K562 (cell line): ENCODE data around the gene LCE1D. TPM values are rescaled to one million over a fixed set of nuclear protein-coding genes. Genes with fewer than 3 reads are reported as not detected.

Source experiments
- ATAC-seq: fragments of 200-7000 bp; cut with Tn5 transposase; 3 replicates; pipeline ENCODE4 v1.9.1; 2020; ENCODE audit warnings: moderate library complexity
- BruUV-seq: library from RNA; stranded (reverse); fragments of 400-500 nt; replicated peaks from 2 replicates; lab custom pipeline; 2021; lab: Mats Ljungman, UMichigan
- CTCF ChIA-PET: fragments of 300-600 bp; formaldehyde crosslinking; extraction: SDS; loops from one replicate; lab custom pipeline; 2021; ENCODE audit warnings: low intra/inter-chr PET ratio; lab: Yijun Ruan, JAX
- POLR2A ChIA-PET: fragments of 300-600, 350-650 bp; sonication (Branson Sonifier 250); formaldehyde crosslinking; extraction: SDS; loops from one replicate; lab custom pipeline; 2021; ENCODE audit warnings: antibody characterized with exemption, inconsistent platforms; lab: Yijun Ruan, JAX
- DNase-seq, 4 experiments: peaks; one replicate each; pipeline versions ENCODE4 v3.0.0 to v3.0.0-alpha.2; 2011 to 2018; ENCODE audit warnings: low spot score in 3 of 4, mixed read lengths in 3 of 4; ENCODE audit errors: extremely low read depth in 1 of 4
- FAIRE-seq: peaks from 2 replicates; lab custom pipeline; 2011; peaks lifted over from hg19 to GRCh38; lab: Jason Lieb, UNC
- H2AFZ ChIP-seq: 2 replicates; pipeline ENCODE4 v1.6.0; 2011; ENCODE audit warnings: low read depth, low read length, control low read depth, inconsistent platforms
- H3K27ac ChIP-seq: fragments of 200-600 bp; 3 replicates; pipeline ENCODE4 v1.8.0; 2011; ENCODE audit warnings: low read depth, mild to moderate bottlenecking, control low read depth, inconsistent platforms, low read length, moderate library complexity, mixed read lengths; ENCODE audit errors: extremely low read depth
- H3K27me3 ChIP-seq, 2 experiments: fragments of 300-600 bp in 1 of 2; 2 replicates in 1 of 2; 3 replicates in 1 of 2; pipeline versions ENCODE4 v1.6.0 to v1.8.0; 2011; ENCODE audit warnings: inconsistent platforms in 2 of 2, low read length in 2 of 2, mild to moderate bottlenecking in 1 of 2, mixed read lengths in 1 of 2, moderate library complexity in 1 of 2; ENCODE audit not compliant: control insufficient read depth in 2 of 2, insufficient read depth in 2 of 2
- H3K36me3 ChIP-seq: fragments of 300-600 bp; 3 replicates; pipeline ENCODE4 v1.8.0; 2011; ENCODE audit warnings: mild to moderate bottlenecking, low read length, inconsistent platforms; ENCODE audit not compliant: control insufficient read depth, insufficient read depth
- H3K4me1 ChIP-seq, 2 experiments: fragments of 200-600 bp in 1 of 2; replicated peaks in 1 of 2; 2 replicates in 1 of 2; 3 replicates in 1 of 2; pipeline versions ENCODE4 v1.5.1 to v1.8.0; 2011; ENCODE audit warnings: inconsistent platforms in 2 of 2, low read length in 2 of 2, mild to moderate bottlenecking in 1 of 2, mixed read lengths in 1 of 2, moderate library complexity in 1 of 2; ENCODE audit not compliant: control insufficient read depth in 2 of 2, insufficient read depth in 2 of 2
- H3K4me2 ChIP-seq: 2 replicates; pipeline ENCODE4 v1.6.1; 2011; ENCODE audit warnings: low read length, control low read depth, inconsistent platforms, mixed read lengths; ENCODE audit not compliant: insufficient read depth
- H3K4me3 ChIP-seq: fragments of 200-600 bp; sonication (generic), shearing (Covaris generic); 2 replicates; pipeline ENCODE4 v1.5.1; 2016; ENCODE audit warnings: control low read depth, inconsistent platforms
- H3K79me2 ChIP-seq: fragments of 200-600 bp; 3 replicates; pipeline ENCODE4 v1.8.0; 2011; ENCODE audit warnings: low read length, inconsistent platforms; ENCODE audit not compliant: control insufficient read depth, insufficient read depth
- H3K9ac ChIP-seq, 2 experiments: 2 replicates each; pipeline versions ENCODE4 v1.6.0 to v1.6.1; 2011; ENCODE audit warnings: low read depth in 2 of 2, low read length in 2 of 2, control low read depth in 1 of 2, inconsistent platforms in 1 of 2, mild to moderate bottlenecking in 1 of 2, mixed read lengths in 1 of 2; ENCODE audit not compliant: insufficient read depth in 1 of 2
- H3K9me1 ChIP-seq: one replicate; pipeline ENCODE4 v1.6.0; 2011; ENCODE audit warnings: inconsistent platforms, mild to moderate bottlenecking, low read length, moderate library complexity; ENCODE audit not compliant: control insufficient read depth, insufficient read depth
- H3K9me3 ChIP-seq: replicated peaks from 2 replicates; pipeline ENCODE4 v1.5.1; 2011; ENCODE audit warnings: low read depth, low read length, inconsistent platforms; ENCODE audit not compliant: control insufficient read depth, insufficient read depth
- H4K20me1 ChIP-seq: replicated peaks from 2 replicates; pipeline ENCODE4 v1.6.1; 2011; ENCODE audit warnings: low read length, inconsistent platforms, mixed read lengths; ENCODE audit not compliant: control insufficient read depth, insufficient read depth
- BRCA1 ChIP-seq, 2 experiments: fragments of 450-650 bp in 1 of 2; sonication (generic) in 1 of 2; formaldehyde crosslinking in 1 of 2; IDR thresholded peaks; 2 replicates each; pipeline versions ENCODE4 v1.5.0 to v1.6.1; 2017 to 2020; ENCODE audit warnings: mild to moderate bottlenecking in 1 of 2, missing genetic modification reagents in 1 of 2
- HDAC3 ChIP-seq: fragments of 450-650 bp; IDR thresholded peaks from 2 replicates; pipeline ENCODE4 v1.6.1; 2018; ENCODE audit warnings: borderline replicate concordance, mild to moderate bottlenecking, moderate library complexity; ENCODE audit not compliant: partially characterized antibody
- KDM1A ChIP-seq, 2 experiments: fragments of 450-650 bp; IDR thresholded peaks; 2 replicates each; pipeline ENCODE4 v1.6.1; 2016; ENCODE audit warnings: mild to moderate bottlenecking in 2 of 2
- L3MBTL2 ChIP-seq: fragments of 450-650 bp; IDR thresholded peaks from 2 replicates; pipeline ENCODE4 v1.6.1; 2016; ENCODE audit warnings: mild to moderate bottlenecking, moderate library complexity
- MEF2A ChIP-seq: IDR thresholded peaks from 2 replicates; pipeline ENCODE4 v1.6.1; 2011; ENCODE audit warnings: low read depth, mild to moderate bottlenecking, low read length, moderate library complexity; ENCODE audit not compliant: control insufficient read depth
- NCOA4 ChIP-seq: fragments of 450-650 bp; IDR thresholded peaks from 2 replicates; pipeline ENCODE4 v1.6.1; 2018; ENCODE audit warnings: mild to moderate bottlenecking; ENCODE audit not compliant: partially characterized antibody
- NELFE ChIP-seq: IDR thresholded peaks from 2 replicates; pipeline ENCODE4 v1.6.1; 2011; ENCODE audit warnings: mild to moderate bottlenecking; ENCODE audit not compliant: insufficient read depth, insufficient read length
- RBM39 ChIP-seq: fragments of 200-400 bp; formaldehyde crosslinking; optimal IDR thresholded peaks from 2 replicates; pipeline ENCODE3; 2018; ENCODE audit warnings: low read depth, low read length
- ZNF146 ChIP-seq: IDR thresholded peaks from one replicate; pipeline ENCODE4 v1.6.1; 2018; ENCODE audit warnings: missing compliant biosample characterization; ENCODE audit not compliant: unreplicated experiment
- ZNF23 ChIP-seq: fragments of 250-450 bp; sonication (Bioruptor Pico); IDR thresholded peaks from 2 replicates; pipeline ENCODE4 v1.4.0; 2020; ENCODE audit warnings: mild to moderate bottlenecking
- ZNF586 ChIP-seq: fragments of 450-650 bp; formaldehyde crosslinking; conservative IDR thresholded peaks from 2 replicates; pipeline ENCODE4 v1.4.0; 2020; ENCODE audit warnings: mild to moderate bottlenecking, moderate library complexity
- WGBS: fragments of 100-300 bp; shearing (Covaris generic); methylation state at CpG from one replicate; pipeline ENCODE4 v1.1.6; 2016; ENCODE audit warnings: low coverage, mixed read lengths; ENCODE audit not compliant: insufficient coverage; ENCODE audit errors: missing lambda C conversion rate; 5-methylcytosine and 5-hydroxymethylcytosine counted together
- in situ Hi-C: fragments of 300-500 bp; cut with MboI; formaldehyde crosslinking; loops from 4 replicates; pipeline ENCODE4 v1.15.0; 2018; ENCODE audit warnings: inconsistent platforms, mixed read lengths
- intact Hi-C: fragments of 100-400 bp; cut with micrococcal nuclease; formaldehyde crosslinking; loops from 2 replicates; pipeline ENCODE4 v1.14.2; 2022
- polyA plus RNA-seq, 8 experiments: library from polyadenylated mRNA; depleted of rRNA in 4 of 8; stranded (reverse) in 5 of 8; unstranded in 3 of 8; fragments of >200 nt; fragmentation: Nextera tagmentation in 2 of 8; fragmentation: Illumina TruSeq in 1 of 8; extraction: Ambion mirVana in 2 of 8; extraction: Trizol in 1 of 8; gene quantifications; 2 replicates each; pipeline versions ENCODE4 v1.2.1 to v1.2.3, GENCODE V29; 2011 to 2014; ENCODE audit warnings: inconsistent platforms in 1 of 8, missing spikeins in 1 of 8
- total RNA-seq, 7 experiments: library from RNA; depleted of rRNA in 6 of 7; stranded (reverse); fragments of >200 nt in 6 of 7; fragmentation: Illumina TruSeq in 2 of 7; extraction: Trizol in 2 of 7; gene quantifications; 2 replicates each; pipeline versions ENCODE4 v1.2.1 to v1.2.3, GENCODE V29; 2011 to 2021; ENCODE audit warnings: low replicate concordance in 1 of 7

LCE1D gene
- total and polyA plus RNA-seq, 9 of the 15 experiments (the other 6 are each of a cell fraction or from before 2014, with no cell fraction given), result not detected

DNA sequence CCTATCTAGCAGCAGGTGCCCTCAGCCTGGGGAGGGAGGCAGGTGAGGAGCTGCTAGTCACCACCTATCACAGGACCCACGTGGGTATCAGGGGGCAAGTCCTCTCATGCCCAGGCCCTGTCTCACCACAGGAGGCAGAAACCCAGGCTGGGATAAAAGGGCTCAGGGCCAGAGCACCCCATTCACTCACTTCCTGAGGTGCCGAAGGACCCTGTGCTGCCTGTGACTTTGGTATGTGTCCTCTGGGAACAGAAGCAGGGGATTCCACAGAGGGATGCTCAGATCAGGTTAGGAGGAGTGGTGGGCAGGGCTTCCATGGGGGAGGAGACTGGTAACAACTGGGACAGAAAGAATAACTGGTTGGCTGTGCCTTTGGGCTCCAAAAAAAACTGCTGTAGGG lies 10.4 kb upstream of the LCE1D start, which contains the start of gene LCE1E:
Gene LCE1E, plus strand, starts transcription at position 181 of the 400 bp plus-strand sequence. CDS start 1,043 bp downstream, outside the sequence.
- H3K36me3 ChIP-seq, result no peaks in the 10 kb centered on the region
- in situ Hi-C loops, result no loop called here
- intact Hi-C loops, result no loop called here
- H3K9me3 ChIP-seq, result no peaks in the 10 kb centered on the region
- H3K4me2 ChIP-seq, result no peak within 1 kb of the TSS
- no peak within 1 kb of the TSS for H3K4me3 ChIP-seq
- H3K79me2 ChIP-seq, result no peaks in the 10 kb centered on the region
- POLR2A ChIA-PET, result no interaction called here
- 0% methylated on average over 2 of the region's 2 CpGs for WGBS
- H3K9me1 ChIP-seq, result no peaks in the 10 kb centered on the region
- peaks cover 0 to 6% of the 10 kb centered on the region in 2 experiments; a peak in 1 of 5 replicates for H3K27me3 ChIP-seq
- no peaks in the 10 kb centered on the region for H4K20me1 ChIP-seq
- CTCF ChIA-PET, result no interaction called here
- H3K4me1 ChIP-seq, result no peaks in the 10 kb centered on the region
- BruUV-seq, result no TSS peak
- no peak within 1 kb of the TSS for H2AFZ ChIP-seq
- ATAC-seq, result no peak
- no peak within 1 kb of the TSS for H3K27ac ChIP-seq
- no peak for FAIRE-seq
- TF ChIP-seq L3MBTL2 (no peak), ZNF23 (CRISPR knock-in tag) (no peak), ZNF586 (CRISPR knock-in tag) (no peak), ZNF146 (no peak), MEF2A (no peak), BRCA1 (IDR thresholded peaks at IDR 0.05) (no peak), BRCA1 (CRISPR knock-in tag; IDR thresholded peaks at IDR 0.05) (no peak), RBM39 (no peak), HDAC3 (no peak), NCOA4 (no peak), NELFE (no peak), KDM1A (IDR thresholded peaks at IDR 0.05) (no peak)
- no peak for DNase-seq
- no peak within 1 kb of the TSS for H3K9ac ChIP-seq
